Hypothalamus (tissue), 51 donors: ENCODE results near the gene ZNF764.

ENCODE experiments used
- DNase-seq, 51 donors: peaks; one replicate each; lab custom pipeline; 2025; lab: John Stamatoyannopoulos, UW

Gene ZNF764

DNA sequence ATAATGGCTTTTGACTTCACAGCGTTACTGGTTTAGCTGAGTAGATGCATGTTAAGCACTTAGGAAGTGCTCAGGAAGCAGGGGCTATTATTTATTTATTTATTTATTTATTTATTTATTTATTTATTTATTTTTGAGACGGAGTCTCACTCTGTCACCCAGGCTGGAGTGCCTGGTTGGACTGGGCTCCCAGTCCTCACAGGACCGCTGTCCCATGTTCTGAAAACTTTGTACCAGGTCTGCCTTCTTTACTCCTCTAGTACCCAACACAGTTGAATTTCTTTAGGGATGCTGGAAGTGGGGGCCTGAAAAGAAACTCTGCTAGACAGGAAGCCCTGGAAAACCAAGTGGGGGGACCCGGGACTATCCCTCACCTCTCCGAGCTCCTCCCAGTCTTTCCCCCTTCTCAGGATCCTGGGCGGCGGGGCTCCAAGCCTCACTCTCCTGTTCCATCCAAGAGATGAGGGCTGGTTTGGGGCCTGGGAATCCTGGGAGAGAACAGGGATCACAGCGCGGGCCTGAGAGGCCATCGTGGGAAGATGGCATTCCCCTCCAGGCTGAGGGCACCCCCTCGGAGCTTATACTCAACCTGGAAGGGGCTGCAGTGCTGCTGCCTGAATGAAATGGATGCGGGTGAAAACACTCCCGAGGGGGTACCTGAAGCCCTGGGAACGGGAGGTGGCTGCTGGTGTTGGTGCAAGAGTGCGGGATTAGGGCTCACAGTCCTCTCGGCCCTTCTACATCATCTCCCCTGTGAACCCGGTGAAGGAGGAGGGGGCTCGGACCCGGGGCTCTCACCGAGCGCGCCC, 12.7 kb upstream of the ZNF764 start:
- DNase-seq: peak in 23 of 51 donors; percentile 27 to 82 (median 45)

DNA sequence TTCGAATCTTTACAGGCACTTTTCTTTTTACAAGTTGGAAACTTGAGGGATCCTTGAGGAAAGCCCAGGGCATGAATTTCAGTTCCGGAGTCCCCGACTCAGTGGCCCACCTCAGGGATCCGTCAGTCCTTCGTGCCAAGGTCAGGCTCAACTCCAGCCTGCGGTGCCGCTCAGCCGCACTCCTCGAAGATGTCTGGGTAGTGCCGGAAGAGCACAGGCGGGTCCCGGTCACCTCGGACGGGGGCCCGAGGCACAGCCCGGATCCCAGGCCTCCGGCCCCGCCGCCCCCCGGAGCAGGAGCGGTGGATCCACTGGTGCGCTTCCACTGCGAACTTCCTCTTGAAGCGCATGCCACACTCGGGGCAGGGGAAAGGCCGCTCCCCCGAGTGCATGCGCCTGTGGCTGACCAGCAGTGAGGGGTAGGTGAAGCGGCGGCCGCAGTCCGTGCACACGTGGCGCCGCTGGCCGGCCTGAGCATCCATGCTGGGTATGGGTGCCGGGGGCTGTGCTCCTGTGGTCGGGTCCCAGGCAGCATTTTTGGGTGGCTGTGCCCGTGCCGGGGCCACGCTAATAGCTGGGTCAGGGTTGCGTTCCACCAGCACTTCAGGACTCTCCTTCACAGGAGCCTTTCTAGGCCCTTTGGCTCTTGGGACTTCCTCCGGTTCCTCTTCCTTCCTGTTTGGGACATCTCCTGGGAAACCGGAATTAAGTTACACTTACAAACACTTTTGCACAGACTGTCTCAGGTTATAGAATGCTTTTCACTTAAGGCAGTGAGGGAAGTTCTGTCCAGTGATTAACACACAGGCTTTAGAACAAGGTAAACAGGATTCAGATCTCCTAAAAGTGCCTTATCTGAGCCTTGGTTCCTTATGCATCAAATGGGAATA, 11.8 kb upstream of the ZNF764 start:
- no peak for DNase-seq

GRCh38 chr16:30569281-30569680, 11.1 kb upstream of the ZNF764 start:
- no peak for DNase-seq

GRCh38 chr16:30567991-30568638, 9.9 kb upstream of the ZNF764 start:
- DNase-seq: no peak

DNA sequence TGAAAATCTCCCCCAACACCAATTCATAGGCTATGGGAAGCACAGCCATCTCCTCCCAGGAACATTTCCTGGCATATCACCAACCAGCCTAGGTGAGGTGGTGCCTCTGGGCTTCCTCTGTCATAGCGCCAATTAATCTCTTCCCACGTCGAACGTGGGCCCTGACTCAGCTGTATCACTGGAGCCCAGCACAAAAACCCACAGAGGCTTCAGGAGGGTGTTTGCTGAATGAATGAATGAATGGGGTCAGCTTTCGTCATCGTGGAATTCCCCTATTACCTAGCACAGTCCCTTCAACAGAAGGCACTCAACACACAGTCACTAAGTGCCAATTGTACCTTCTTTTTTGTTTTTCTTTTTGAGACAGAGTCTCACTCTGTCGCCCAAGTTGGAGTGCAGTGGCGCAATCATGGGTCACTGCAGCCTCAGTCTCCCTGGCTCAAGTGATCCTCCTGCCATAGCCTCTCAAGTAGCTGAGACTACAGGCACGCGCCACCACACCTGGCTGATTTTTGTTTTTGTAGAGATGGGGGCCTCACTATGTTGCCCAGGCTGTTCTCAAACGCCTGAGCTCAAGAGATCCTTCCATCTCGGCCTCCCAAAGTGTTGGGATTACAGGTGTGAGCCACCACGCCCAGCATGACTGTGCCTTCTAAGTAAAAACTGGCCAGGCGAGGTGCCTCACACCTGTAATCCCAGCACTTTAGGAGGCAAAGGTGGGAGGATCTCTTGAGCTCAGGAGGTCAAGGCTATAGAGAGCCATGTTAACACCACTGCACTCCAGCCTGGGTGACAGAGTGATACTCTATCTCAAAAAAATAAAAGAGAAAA, 9.2 kb upstream of the ZNF764 start:
- DNase-seq: no peak

DNA sequence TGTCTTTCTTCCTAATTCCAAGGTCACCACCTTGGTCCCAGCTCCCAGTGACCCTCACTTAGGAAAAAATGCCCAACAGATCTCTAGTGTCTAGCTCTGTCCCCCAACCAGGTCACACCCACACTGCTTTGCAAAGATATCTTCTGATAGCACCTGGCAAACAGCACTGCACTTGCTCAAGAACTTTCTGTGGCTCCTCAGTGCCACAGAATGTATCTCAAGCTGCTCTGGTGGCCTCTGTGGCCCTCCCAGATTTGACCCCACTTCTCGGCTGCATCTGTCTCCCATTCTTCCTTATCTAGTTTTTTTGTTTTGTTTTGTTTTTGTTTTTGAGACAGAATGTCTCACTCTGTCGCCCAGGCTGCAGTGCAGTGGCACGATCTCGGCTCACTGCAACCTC, 8.4 kb upstream of the ZNF764 start:
- no peak for DNase-seq

GRCh38 chr16:30565984-30566383, 7.8 kb upstream of the ZNF764 start:
- DNase-seq: no peak

DNA sequence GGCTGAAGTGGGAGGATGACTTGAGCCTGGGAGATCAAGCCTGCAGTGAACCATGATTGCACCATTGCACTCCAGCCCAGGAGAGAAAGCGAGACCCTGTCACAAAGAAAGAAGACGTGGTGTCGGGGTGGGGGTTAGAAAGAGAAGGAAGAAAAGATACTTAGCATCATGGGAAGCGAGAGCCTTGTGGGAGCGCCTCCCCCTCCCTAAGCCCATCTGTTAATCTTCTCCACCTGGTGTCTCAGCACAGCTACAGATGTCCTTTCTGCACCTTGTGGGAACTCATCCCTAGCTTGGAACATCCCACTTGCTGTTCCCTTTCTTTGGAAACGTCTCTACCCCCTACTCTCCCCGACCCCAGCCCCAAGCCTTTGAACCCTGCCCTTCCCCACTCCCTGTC, 7.4 kb upstream of the ZNF764 start:
- no peak for DNase-seq

GRCh38 chr16:30562021-30562420, 3.8 kb upstream of the ZNF764 start:
- no peak for DNase-seq

DNA sequence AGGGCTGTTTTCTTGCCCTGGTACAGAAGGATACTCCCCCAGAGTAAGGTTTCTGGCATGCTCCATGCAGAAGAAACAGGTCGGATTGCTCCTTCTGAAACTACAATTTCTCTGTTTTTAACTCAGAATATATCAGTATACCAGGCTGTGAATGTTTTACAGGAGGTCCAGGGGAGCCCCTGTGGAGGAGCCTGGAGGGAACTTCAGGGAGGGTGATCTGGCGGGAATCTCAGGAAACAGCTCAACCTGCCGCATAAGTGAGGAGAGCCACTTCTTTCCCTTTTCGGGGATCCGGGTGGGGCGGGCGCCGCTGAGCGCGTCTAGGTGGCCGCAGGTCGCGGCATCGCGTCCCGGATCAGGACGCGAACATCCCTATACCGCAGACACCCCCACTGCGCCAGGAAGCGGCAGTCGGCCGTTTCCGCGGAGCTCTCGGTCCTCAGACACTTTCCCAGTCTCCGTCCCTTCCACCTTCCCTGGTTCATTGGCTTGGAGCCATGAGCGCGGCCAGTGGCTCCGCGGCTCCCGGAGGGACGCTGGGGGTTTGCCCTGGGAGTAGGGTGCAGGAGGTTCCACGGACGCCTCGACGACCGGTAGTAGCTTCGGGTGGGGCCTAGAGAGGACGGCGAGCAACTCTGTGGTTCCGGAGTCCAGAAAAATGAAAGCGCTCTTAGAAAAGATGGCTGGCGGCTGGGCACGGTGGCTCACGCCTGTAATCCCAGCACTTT, 3.1 kb upstream of the ZNF764 start:
- peak in 11 of 51 donors; percentile 3 to 23 (median 8) for DNase-seq

GRCh38 chr16:30559690-30560089, 1.5 kb upstream of the ZNF764 start:
- no peak for DNase-seq

DNA sequence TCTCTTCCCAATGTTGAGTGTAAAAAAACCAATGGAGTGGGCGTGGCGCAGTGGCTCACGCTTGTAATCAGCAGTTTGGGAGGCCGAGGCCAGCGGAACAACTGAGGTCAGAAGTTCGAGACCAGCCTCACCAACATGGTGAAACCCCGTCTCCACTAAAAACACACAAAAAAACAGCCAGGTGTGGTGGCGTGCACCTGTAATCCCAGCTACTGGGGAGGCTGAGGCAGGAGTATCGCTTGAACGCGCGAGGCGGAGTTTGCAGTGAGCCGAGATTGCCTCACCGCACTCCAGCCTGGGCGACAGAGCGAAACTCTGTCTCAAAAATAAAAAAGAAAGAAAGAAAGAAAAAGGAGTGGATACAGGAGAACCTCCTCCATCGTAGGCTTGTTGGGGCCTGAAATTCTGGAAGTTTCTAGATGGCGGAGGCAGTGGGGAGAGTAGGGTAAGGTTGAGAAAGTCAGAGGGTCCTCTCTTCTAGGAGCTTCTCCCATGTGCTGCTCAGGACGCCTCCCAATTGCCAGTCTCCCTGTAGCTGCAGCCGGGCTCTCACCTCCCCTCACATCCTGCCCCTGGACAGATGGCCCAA, 709 bp upstream of the ZNF764 start:
- no peak for DNase-seq

DNA sequence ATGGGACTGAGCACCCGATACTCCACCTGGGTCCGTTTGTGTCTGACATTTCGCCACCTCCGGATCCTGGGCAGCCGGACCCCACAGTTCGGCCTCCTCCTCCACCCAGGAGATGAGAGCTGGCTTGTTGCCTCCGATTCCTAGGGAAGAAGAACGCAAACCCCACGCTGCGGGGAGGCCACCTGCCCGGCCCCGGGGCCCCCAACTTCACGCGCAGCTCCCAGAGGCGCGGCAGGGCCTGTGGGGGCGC, 542 bp downstream of the ZNF764 start:
- DNase-seq: peak in 4 of 51 donors; percentile 26 to 60 (median 36)

GRCh38 chr16:30556125-30556473, 2.1 kb downstream of the ZNF764 start:
- no peak for DNase-seq

DNA sequence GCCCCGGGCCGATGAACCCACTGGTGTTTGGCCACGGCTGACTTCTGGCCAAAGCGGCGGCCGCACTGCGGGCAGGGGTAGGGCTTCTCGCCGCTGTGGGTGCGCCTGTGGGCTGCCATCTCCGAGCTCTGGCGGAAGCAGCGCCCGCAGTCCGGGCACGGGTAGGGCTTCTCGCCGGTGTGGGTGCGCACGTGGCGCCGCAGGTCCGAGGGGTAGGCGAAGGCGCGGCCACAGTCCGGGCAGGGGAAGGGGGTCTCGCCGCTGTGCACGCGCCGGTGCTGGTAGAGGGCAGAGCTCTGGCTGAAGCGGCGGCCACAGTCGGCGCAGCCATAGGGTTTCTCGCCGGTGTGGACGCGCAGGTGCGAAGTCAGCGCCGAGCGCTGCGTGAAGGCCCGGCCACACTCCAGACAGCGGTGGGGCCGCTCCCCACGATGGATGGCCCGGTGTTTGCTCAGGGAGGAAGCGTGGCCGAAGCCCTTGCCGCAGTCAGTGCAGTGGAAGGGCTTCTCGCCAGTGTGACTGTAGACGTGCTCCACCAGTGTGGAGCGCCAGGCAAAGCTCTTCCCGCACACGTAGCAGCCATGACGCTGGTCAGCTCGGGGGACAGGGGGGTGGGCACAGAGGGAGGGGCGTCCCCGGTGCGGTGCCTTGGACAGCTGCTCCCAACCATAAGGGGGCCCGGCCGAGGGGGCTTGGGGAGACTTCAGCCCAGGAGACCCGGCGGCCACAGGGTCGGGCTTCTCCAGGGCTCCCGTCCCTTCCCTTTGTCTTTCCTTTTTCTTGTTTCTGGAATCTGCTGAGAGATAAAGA, 2.7 kb downstream of the ZNF764 start:
- DNase-seq: no peak

- DNase-seq: no peak
Observed at GRCh38 chr16:30554557-30555314, 3.4 kb downstream of the ZNF764 start.

DNA sequence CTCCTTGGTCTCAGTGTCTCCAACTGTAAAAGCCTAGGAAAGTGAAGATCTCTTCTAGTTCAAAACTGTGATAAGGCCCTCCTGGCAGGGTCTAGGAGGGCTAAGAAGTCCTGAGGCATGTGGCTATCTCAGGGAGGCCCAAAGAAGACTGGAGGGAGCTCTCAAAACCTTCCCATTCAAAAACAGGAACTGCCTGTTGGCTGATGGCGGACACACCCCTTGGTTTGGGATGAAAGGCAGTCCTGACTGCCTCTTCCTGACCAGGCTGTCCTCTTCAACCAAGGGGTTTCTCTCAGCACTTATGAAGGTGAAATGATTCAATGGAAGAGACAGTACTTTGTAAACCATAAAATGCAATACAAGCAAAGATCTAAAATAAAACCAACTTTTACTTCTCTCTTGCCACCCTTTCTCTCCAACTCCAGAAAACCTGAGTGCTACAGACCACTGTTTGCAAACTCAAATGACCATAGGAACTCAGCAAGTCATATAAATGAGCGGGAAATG, 4.7 kb downstream of the ZNF764 start:
- DNase-seq: no peak

DNA sequence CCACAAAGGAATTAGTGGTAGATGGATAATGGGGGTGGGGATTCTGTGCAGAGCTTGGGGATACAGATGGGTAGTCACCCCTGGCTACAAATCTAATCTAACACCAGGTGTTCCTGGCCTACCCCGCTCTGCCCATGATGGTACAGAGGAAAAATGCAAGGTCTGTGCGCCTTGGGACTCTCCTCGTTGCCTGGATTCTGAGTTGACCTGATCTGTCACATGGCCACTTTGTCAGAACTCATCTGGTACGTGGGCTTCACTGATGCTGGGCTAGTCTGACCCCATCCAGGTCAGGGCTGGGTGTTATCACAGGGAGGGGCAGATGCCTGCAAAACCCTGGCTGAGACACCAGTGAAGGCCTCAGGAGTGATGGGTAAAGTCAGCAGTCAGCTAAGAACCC, 5.2 kb downstream of the ZNF764 start:
- DNase-seq: no peak
